OCI-LY1 (cell line): ENCODE measurements around the gene OR4C6.
A peak's percentile ranks its signal among the peaks of the same experiment; 100 is the strongest.

Experiments
- CTCF ChIP-seq: fragments of 200-600 bp; sonication (generic), shearing (Covaris generic); IDR thresholded peaks from 2 replicates; pipeline ENCODE4 v1.5.1; 2017; ENCODE audit warnings: mild to moderate bottlenecking, antibody characterized with exemption, low read length, moderate library complexity, mixed read lengths
- EZH2 ChIP-seq: fragments of 200-600 bp; sonication (generic), shearing (Covaris generic); IDR thresholded peaks from 2 replicates; pipeline ENCODE4 v1.8.0; 2017; ENCODE audit warnings: borderline replicate concordance, mixed run types, mild to moderate bottlenecking, antibody characterized with exemption, low read length, moderate library complexity, mixed read lengths

GRCh38 chr11:55707029-55707428, 45.0 kb downstream of the OR4C6 start:
- TF ChIP-seq CTCF (peak; percentile 70), EZH2 (no peak)
